Stimulated activated CD4-positive, alpha-beta T cell treated with anti-CD3 and anti-CD28 coated beads, Interleukin-1b, Interleukin-23, amount 100 ng/mL, for 4 hours (primary cell): ENCODE data around the gene ZBTB20.

Source experiments
- DNase-seq, 2 donors: peaks; one replicate each; pipeline ENCODE4 v3.0.0-alpha.2; 2020; ENCODE audit warnings: low read depth in 2 of 2

ZBTB20 gene

DNA sequence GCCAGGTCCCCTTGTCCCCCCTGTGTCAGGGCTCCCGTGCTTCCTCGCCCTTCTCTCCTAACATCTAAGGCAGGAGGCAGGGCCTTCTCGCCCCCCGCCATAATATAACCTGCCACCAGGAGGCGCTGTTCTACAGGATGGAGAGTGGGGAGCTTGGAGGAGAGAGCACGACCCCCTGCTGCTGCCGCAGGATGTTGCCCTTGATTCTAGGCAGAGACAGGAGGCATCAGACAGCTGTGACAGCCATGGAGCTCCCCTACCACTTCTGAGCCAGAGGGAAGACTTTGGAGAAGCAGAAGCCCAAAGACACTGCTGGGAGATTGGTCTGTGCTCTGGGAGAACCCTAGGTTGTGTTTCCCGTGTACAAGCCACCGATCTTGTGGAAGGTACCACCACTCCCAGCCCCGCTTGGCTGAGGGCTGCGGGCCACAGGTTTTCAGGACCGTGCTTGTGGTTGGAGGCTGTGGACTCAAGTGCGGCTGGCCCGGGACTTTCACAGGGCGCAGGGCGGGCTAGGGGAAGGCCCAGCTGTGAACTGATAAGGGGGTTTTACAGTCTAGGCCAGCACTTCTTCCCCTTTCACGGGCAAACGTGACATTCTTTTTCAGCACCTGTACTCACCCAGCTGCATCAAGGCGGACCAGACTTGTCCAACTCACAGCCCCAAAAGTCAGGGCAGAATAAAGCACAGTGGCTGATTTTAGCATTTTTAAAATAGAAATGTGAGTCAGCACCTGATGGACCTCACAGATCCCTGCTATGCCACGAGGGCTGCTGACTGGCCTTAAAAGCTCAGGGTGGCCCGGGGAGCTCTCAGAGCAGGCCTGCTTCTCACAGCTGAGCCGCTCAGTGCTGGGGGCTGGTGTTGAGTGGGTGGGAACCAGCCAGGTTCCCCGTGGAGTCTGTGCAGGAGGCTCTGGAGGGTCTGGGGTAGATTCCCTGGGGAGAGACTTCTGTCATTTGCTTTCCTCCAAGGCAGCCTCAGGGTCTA lies 855.9 kb downstream of the ZBTB20 start:
- DNase-seq: peak; percentile 88 to 93

DNA sequence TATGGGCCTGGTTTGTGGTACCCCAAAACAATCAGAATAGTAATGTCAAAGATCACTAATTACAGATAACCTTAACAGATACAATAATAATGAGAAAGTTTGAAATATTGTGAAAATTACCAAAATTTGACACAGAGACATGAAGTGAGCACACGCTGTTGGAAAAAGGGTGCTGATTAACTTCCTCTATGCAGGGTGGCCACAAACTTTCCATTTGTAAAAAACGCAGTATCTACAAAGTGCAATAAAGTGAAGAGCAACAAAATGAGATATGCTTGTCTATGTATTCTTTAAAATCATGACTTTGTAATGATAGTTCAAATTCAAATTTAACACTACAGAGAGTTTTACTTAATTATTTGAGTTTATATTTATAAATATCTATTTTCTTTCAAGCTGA lies 860.8 kb downstream of the ZBTB20 start:
- DNase-seq: no peak

DNA sequence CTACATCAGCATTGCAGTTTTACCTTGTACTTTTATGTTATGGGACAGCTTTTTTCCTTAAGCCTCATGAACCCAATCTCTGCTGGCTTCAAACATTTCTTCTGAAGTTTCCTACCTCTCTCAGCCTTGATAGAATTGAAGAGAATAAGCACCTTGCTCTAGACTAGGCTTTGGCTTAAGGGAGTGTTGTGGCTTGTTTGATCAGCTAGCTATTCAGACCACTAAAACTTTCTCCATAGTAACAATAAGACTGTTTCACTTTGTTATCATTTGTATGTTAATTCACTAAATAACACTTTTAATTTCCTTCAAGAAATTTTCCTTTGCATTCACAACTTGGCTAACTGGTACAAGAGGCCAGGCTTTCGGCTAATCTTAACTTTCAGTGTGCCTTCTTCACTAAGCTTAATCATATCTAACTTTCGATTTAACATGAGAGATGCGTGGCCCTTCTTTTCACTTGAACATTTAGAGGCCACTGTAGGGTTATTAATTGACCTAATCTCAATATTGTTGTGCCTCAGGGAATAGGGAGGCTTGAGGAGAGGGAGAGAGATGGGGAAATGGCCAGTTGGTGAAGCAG lies 861.3 kb downstream of the ZBTB20 start:
- DNase-seq: no peak

DNA sequence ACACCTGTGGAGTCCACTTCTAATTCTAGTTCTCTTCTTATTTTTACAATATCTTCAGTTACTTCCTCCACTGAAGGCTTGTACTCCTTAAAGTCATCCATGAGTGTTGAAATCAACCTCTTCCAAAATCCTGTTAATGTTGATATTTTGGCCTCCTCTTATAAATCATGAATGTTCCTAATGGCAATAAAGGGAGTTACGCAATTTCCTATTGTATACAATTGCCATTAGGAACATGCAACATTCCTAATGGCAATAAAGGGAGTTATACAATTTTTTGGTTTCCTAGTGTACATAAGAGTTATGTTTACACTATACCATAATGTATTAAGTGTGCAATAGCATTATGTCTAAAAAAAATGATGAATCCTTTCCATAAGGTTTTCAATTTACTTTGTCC lies 862.4 kb downstream of the ZBTB20 start:
- DNase-seq: no peak
